Left ventricle myocardium inferior (tissue), 1 donor: ENCODE data around the gene ALDH1B1. TPM values are rescaled to one million over a fixed set of nuclear protein-coding genes. Genes with fewer than 3 reads are reported as not detected.

Experiments
- DNase-seq: peaks from one replicate; pipeline ENCODE4 v3.0.0-alpha.2; 2020
- H3K27ac ChIP-seq: fragments of 200-600 bp; replicated peaks from 2 replicates; pipeline ENCODE4 v1.8.0; 2021
- H3K27me3 ChIP-seq: fragments of 200-600 bp; 2 replicates; pipeline ENCODE4 v1.8.0; 2021; ENCODE audit warnings: low read depth
- H3K36me3 ChIP-seq: fragments of 200-600 bp; 2 replicates; pipeline ENCODE4 v1.8.0; 2021
- H3K4me1 ChIP-seq: fragments of 200-600 bp; 2 replicates; pipeline ENCODE4 v1.8.0; 2021
- H3K4me3 ChIP-seq: fragments of 200-600 bp; 2 replicates; pipeline ENCODE4 v1.8.0; 2021; ENCODE audit warnings: mild to moderate bottlenecking, moderate library complexity
- H3K9me3 ChIP-seq: fragments of 200-600 bp; replicated peaks from 2 replicates; pipeline ENCODE4 v1.8.0; 2021
- intact Hi-C: fragments of 100-400 bp; cut with micrococcal nuclease; formaldehyde crosslinking; loops from one replicate; pipeline ENCODE4 v1.11.0; 2022
- total RNA-seq: library from RNA; stranded (reverse); fragmentation: NEBNext Ultra II Directional; extraction: Animal tissue kit (Norgen Biotek cat#: 25700); gene quantifications from one replicate; pipeline ENCODE4 v1.2.1, GENCODE V29; 2021
- TF ChIP-seq, protein P1 (sequence below): fragments of 200-600 bp; IDR thresholded peaks from 2 replicates; pipeline ENCODE4 v1.8.0; 2021; ENCODE audit warnings: antibody characterized with exemption, mild to moderate bottlenecking, borderline replicate concordance
- donor health status: DM: no; HTN: yes; CAD: no; lungs with severe emphysema.

Gene ALDH1B1
- total RNA-seq, 1 donor from 2014 or later = 21.6 TPM

DNA sequence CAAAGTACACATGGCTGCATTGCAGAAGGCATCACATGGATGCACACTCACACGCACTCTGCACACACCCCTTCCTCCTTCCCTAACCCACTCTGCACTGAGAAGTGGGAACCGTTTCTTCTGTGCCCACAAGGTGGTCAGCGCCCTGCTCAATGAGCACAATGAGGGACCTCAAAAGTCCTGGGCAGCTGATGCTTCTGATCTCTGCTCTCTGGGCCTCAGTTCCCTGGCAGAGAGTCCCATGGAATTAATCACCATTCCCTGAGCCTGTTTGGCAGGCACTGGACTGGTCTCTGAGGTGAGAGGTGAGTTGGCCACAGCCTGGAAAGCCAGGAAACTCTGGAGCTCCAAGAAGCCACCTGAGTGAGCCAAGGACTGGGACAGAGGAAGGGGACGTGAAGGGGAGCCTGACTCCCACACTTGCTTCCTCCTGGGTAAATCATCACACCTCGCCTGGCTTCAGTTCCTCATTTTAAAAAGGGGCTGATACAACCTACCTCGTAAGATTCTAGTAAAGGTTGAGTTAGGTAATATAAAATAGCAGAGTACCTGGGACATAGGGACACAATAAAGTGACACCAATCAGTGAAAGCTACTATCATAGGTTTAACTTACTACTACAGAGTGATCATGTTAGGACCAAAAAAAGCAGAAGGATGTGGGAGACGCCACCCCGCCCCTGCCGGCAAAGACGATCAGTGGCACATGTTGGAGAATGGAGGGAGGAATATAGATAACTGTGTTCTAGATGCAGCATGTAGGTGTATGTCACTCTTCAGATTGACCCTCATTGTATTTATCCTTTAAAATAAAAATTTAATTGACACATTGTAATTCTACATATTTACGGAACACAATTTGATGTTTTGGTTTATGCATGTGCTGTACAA lies 52.9 kb downstream of the ALDH1B1 start:
- no peaks in the 10 kb centered on the region for H3K4me1 ChIP-seq
- H3K27ac ChIP-seq = no peak overlapping the region

DNA sequence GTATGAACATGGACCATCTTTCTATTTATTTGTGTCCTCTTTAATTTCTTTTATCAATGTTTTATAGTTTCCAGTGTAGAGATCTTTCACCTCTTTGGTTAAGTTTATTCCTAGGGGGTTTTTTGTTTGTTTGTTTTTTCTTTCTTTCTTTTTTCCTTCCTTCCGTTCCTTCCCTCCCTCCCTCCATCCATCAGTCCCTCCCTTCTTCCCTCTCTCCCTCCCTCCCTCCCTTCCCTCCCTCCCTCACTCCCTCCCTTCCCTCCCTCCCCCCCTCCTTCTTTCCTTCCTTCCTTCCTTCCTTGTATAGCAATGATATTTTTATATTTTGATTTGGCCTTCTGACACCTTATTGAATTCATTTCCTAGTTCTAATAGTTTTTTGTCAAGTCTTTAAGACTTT lies 55.2 kb downstream of the ALDH1B1 start:
- no peaks in the 10 kb centered on the region for H3K4me1 ChIP-seq
- peaks cover 27% of the 10 kb centered on the region for H3K27me3 ChIP-seq
- intact Hi-C loops = no loop called here

More for the DNA sequence above, 52.9 kb downstream of the ALDH1B1 start:
- peaks cover 50% of the 10 kb centered on the region for H3K27me3 ChIP-seq
- no peaks in the 10 kb centered on the region for H3K36me3 ChIP-seq
- intact Hi-C loops = no loop called here
- H3K4me3 ChIP-seq = no peak overlapping the region
- H3K9me3 ChIP-seq = peaks cover under 1% of the 10 kb centered on the region
- DNase-seq = no peak
- TF ChIP-seq, protein P1, sequence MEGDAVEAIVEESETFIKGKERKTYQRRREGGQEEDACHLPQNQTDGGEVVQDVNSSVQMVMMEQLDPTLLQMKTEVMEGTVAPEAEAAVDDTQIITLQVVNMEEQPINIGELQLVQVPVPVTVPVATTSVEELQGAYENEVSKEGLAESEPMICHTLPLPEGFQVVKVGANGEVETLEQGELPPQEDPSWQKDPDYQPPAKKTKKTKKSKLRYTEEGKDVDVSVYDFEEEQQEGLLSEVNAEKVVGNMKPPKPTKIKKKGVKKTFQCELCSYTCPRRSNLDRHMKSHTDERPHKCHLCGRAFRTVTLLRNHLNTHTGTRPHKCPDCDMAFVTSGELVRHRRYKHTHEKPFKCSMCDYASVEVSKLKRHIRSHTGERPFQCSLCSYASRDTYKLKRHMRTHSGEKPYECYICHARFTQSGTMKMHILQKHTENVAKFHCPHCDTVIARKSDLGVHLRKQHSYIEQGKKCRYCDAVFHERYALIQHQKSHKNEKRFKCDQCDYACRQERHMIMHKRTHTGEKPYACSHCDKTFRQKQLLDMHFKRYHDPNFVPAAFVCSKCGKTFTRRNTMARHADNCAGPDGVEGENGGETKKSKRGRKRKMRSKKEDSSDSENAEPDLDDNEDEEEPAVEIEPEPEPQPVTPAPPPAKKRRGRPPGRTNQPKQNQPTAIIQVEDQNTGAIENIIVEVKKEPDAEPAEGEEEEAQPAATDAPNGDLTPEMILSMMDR = no peak

More for the DNA sequence above, 55.2 kb downstream of the ALDH1B1 start:
- no peak for DNase-seq
- Histone ChIP-seq H3K27ac (no peak overlapping the region), H3K9me3 (peaks cover 19% of the 10 kb centered on the region), H3K36me3 (no peaks in the 10 kb centered on the region), H3K4me3 (no peak overlapping the region)
- TF ChIP-seq, protein P1 = no peak

Other genes with a start within 250 kb of the ALDH1B1 start
- not detected for gene IGFBPL1, start 31.8 kb downstream of the ALDH1B1 start, total RNA-seq
- gene ANKRD18A, start 227.9 kb downstream of the ALDH1B1 start, total RNA-seq = 2.6 TPM